Esophagus squamous epithelium (tissue), 5 donors: Measurements from ENCODE around the gene UBAC2. TPM values are rescaled to one million over a fixed set of nuclear protein-coding genes. Genes with fewer than 3 reads are reported as not detected.
A peak's percentile ranks its signal among the peaks of the same experiment; 100 is the strongest.

ENCODE experiments used
- DNase-seq: peaks from one replicate; lab custom pipeline; 2025; lab: John Stamatoyannopoulos, UW
- H3K27ac ChIP-seq, 4 donors: fragments of 200-600 bp; sonication (generic); one replicate each; pipeline ENCODE4 v1.5.1; 2016 to 2019; ENCODE audit warnings: mild to moderate bottlenecking in 1 of 4
- H3K27me3 ChIP-seq, 4 donors: fragments of 200-600 bp; sonication (generic); 1 replicate in 3 of 4; 2 replicates in 1 of 4; pipeline versions ENCODE4 v1.5.1 to v1.6.0; 2017 to 2021; ENCODE audit warnings: antibody characterized with exemption in 1 of 4
- H3K36me3 ChIP-seq, 3 donors: fragments of 200-600 bp; sonication (generic); one replicate each; pipeline ENCODE4 v1.5.1; 2016 to 2019
- H3K4me1 ChIP-seq, 3 donors: fragments of 200-600 bp; sonication (generic); one replicate each; pipeline ENCODE4 v1.5.1; 2017 to 2019
- H3K4me3 ChIP-seq, 4 donors: fragments of 200-600 bp; sonication (generic); 1 replicate in 3 of 4; 2 replicates in 1 of 4; pipeline ENCODE4 v1.5.1; 2016 to 2019; ENCODE audit warnings: mild to moderate bottlenecking in 2 of 4, moderate library complexity in 1 of 4
- H3K9me3 ChIP-seq, 3 donors: fragments of 200-600 bp; sonication (generic); one replicate each; pipeline ENCODE4 v1.5.1; 2016 to 2019
- POLR2A ChIP-seq, 4 donors: fragments of 450-650 bp; IDR thresholded peaks; one replicate each; pipeline ENCODE4 v1.6.1; 2017; ENCODE audit warnings: antibody characterized with exemption in 4 of 4, mild to moderate bottlenecking in 4 of 4, moderate library complexity in 3 of 4
- WGBS, 2 donors: methylation state at CpG; one replicate each; pipeline ENCODE4 v1.1.5; 2018; 5-methylcytosine and 5-hydroxymethylcytosine counted together
- intact Hi-C: fragments of 100-400 bp; cut with DNase I; formaldehyde crosslinking; loops from one replicate; pipeline ENCODE4 v1.15.0; 2022
- total RNA-seq, 4 donors: library from RNA; depleted of rRNA; stranded (reverse); fragments of >200 nt; gene quantifications; one replicate each; pipeline ENCODE4 v1.1.0, GENCODE V29; 2016
- TF ChIP-seq, protein P1 (sequence below), 6 experiments: fragments of 450-650 bp in 4 of 6; fragments of 200-600 bp in 2 of 6; sonication (generic) in 2 of 6; IDR thresholded peaks; one replicate each; pipeline ENCODE4 v1.5.1; 2016 to 2019; ENCODE audit warnings: antibody characterized with exemption in 6 of 6, mild to moderate bottlenecking in 4 of 6, moderate library complexity in 4 of 6
- donor health status: DM: yes; HTN: yes; CAD: no.

The UBAC2 gene
- total RNA-seq, 4 donors from 2014 or later, result 60.8 to 84.6 (median 75.0) TPM

DNA sequence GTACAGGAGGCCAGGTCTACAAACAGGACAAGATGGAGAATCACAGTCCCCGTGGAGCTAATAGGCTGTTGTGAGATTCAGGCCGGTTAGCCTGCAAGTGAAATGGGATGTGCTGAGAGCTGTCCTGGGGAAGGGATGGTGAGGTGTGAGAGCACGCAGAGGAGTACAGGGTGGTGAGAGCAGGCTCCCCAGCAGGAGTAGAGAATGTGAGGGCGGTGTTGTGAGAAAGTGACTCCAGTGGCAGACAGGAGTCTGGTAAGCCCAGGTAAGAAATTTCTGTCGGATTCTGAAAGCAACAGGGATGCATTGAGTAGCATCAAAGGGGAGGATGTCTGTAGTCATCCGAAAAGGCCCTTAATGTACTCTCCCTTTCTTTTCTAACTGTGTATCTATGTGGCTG is 157.3 kb downstream of the UBAC2 start:
- Histone ChIP-seq H3K4me3 (no peak overlapping the region), H3K4me1 (peaks cover 28 to 44% (median 30%) of the 10 kb centered on the region in 3 donors), H3K9me3 (no peaks in the 10 kb centered on the region), H3K36me3 (peaks cover 0 to 70% (median 6%) of the 10 kb centered on the region in 3 donors), H3K27me3 (no peaks in the 10 kb centered on the region), H3K27ac (peak overlapping the region in 3 of 4 donors; percentile 55 to 88 (median 73))
- DNase-seq, result no peak
- WGBS, 2 donors, result 87 to 89% methylated on average over 5 to 6 of the region's 6 CpGs
- intact Hi-C loops, result no loop called here
- no peak for TF ChIP-seq POLR2A (IDR thresholded peaks at IDR 0.05)
- TF ChIP-seq, protein P1, sequence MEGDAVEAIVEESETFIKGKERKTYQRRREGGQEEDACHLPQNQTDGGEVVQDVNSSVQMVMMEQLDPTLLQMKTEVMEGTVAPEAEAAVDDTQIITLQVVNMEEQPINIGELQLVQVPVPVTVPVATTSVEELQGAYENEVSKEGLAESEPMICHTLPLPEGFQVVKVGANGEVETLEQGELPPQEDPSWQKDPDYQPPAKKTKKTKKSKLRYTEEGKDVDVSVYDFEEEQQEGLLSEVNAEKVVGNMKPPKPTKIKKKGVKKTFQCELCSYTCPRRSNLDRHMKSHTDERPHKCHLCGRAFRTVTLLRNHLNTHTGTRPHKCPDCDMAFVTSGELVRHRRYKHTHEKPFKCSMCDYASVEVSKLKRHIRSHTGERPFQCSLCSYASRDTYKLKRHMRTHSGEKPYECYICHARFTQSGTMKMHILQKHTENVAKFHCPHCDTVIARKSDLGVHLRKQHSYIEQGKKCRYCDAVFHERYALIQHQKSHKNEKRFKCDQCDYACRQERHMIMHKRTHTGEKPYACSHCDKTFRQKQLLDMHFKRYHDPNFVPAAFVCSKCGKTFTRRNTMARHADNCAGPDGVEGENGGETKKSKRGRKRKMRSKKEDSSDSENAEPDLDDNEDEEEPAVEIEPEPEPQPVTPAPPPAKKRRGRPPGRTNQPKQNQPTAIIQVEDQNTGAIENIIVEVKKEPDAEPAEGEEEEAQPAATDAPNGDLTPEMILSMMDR (IDR thresholded peaks at IDR 0.05), result no peak

DNA sequence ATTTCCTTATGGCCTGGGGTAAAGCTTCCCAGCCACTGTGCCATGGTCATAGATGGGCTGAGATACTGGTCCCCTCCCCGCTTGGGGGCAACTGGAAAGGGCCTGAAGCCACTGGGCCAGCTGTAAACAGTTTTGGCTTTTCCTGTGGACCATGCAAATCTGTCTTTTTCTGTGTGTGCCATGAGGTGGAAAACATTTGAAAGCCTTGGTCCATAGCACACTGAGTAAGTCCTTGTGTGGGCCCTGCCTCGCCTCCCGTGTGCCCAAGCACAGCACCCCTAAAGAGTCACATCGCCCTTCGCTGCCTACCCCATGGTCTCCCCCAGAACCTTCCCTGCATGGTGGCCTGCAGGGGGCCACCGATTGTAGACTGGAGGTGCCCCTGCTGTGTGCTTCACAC is 158.9 kb downstream of the UBAC2 start:
- Histone ChIP-seq H3K27me3 (no peaks in the 10 kb centered on the region), H3K27ac (peak overlapping the region in 2 of 4 donors; percentile 3 to 10), H3K36me3 (peaks cover 0 to 69% (median 0%) of the 10 kb centered on the region in 3 donors), H3K4me3 (no peak overlapping the region), H3K9me3 (no peaks in the 10 kb centered on the region), H3K4me1 (peaks cover 20 to 41% (median 21%) of the 10 kb centered on the region in 3 donors)
- WGBS, 2 donors, result 88% methylated on average over 1 to 6 of the region's 6 CpGs
- no peak for TF ChIP-seq POLR2A (IDR thresholded peaks at IDR 0.05)
- TF ChIP-seq, protein P1 (IDR thresholded peaks at IDR 0.05), result no peak
- DNase-seq, result no peak
- intact Hi-C loops, result no loop called here

DNA sequence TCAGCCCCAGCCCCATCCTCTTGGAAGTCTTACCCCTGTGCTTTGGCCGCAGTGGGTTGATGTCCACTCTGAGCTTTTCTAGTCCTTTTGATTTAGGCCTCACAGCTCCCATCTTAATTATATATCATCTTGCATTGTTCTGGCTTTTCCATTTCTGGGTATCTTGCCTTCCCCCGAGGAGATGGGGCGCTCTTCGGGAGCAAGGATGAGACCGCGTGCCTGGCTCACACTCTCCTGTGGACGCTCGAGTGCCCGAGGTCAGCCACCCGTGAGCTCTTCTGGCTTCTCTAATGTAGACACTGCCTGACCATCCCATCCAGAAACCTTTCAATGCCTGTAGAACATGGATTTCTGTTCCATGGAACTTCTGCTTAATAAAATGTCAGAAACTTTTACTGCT is 160.0 kb downstream of the UBAC2 start:
- no peaks in the 10 kb centered on the region for H3K9me3 ChIP-seq
- no peak overlapping the region for H3K4me3 ChIP-seq
- no peak overlapping the region for H3K27ac ChIP-seq
- H3K27me3 ChIP-seq, result no peaks in the 10 kb centered on the region
- intact Hi-C loops, result no loop called here
- 96 to 97% methylated on average over 10 of the region's 10 CpGs for WGBS, 2 donors
- no peak for DNase-seq
- H3K36me3 ChIP-seq, result peaks cover 0 to 59% (median 0%) of the 10 kb centered on the region in 3 donors
- H3K4me1 ChIP-seq, result peaks cover 9 to 29% (median 11%) of the 10 kb centered on the region in 3 donors
- no peak for TF ChIP-seq POLR2A (IDR thresholded peaks at IDR 0.05)
- TF ChIP-seq, protein P1 (IDR thresholded peaks at IDR 0.05), result no peak

DNA sequence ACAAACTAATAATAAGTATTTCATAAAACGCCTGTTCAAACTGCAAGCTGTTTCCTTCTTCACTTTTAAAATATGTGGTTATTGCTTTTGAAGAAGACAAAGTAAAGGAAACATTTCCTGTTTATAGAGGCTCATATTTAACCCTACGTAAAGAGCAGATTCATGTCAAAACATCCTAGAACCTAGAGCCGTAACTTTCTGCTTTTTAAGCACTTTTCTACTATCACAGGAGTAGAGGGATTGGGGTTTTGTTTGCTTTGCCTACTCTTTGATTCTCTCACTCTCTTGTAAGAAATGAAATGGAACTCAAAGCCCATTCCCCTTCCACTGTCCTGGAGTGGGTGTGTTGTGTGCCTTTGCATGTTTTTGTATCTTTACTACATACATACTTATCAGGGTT is 160.5 kb downstream of the UBAC2 start:
- peak overlapping the region in 2 of 4 donors; percentile 2 to 42 for H3K27ac ChIP-seq
- no peak for DNase-seq
- H3K4me3 ChIP-seq, result no peak overlapping the region
- peaks cover 0 to 54% (median 0%) of the 10 kb centered on the region in 3 donors for H3K36me3 ChIP-seq
- intact Hi-C loops, result no loop called here
- peak in 1 of 4 donors; percentile 24 for TF ChIP-seq POLR2A (IDR thresholded peaks at IDR 0.05)
- TF ChIP-seq, protein P1 (IDR thresholded peaks at IDR 0.05), result no peak
- no peaks in the 10 kb centered on the region for H3K9me3 ChIP-seq
- no peaks in the 10 kb centered on the region for H3K27me3 ChIP-seq
- WGBS, 2 donors, result 74 to 77% methylated on average over 3 of the region's 3 CpGs
- H3K4me1 ChIP-seq, result peaks cover 4 to 24% (median 6%) of the 10 kb centered on the region in 3 donors

DNA sequence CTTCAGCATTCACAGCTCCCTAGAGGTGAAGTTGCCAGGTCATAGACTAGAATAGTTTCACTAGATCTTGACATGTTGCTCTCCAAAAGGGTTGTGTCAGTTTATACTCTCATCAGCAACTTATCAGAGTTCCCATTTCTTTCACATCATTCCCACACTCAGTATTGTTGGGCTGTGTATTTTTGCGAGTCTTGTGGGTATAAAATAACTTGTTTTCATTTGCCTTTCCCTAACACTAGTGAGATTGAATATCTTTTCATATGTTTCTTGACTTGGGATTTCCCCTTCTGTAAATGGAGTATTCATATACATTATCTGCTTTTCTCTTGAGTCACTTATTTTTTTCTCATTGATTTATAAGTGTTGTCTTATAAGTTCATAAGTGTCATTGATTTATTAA is 161.7 kb downstream of the UBAC2 start:
- no peak for DNase-seq
- WGBS, 2 donors, result 71 to 89% methylated on average over 1 of the region's 1 CpG
- no peak overlapping the region for H3K27ac ChIP-seq
- no peaks in the 10 kb centered on the region for H3K27me3 ChIP-seq
- H3K9me3 ChIP-seq, result no peaks in the 10 kb centered on the region
- TF ChIP-seq, protein P1 (IDR thresholded peaks at IDR 0.05), result no peak
- no peak for TF ChIP-seq POLR2A (IDR thresholded peaks at IDR 0.05)
- peaks cover 0 to 12% (median 1%) of the 10 kb centered on the region in 3 donors for H3K4me1 ChIP-seq
- H3K4me3 ChIP-seq, result no peak overlapping the region
- intact Hi-C loops, result no loop called here
- H3K36me3 ChIP-seq, result peaks cover 0 to 50% (median 0%) of the 10 kb centered on the region in 3 donors
